H9 (cell line): ENCODE data around the gene MED15. TPM values are rescaled to one million over a fixed set of nuclear protein-coding genes. Genes with fewer than 3 reads are reported as not detected.
A peak's percentile ranks its signal among the peaks of the same experiment; 100 is the strongest.

ENCODE experiments used
- DNase-seq: peaks from one replicate; pipeline ENCODE4 v3.0.0-alpha.2; 2017
- H2AFZ ChIP-seq: one replicate; pipeline ENCODE4 v1.6.1; 2013; ENCODE audit warnings: mild to moderate bottlenecking, low read length, control low read depth, moderate library complexity
- H2AK5ac ChIP-seq: 2 replicates; pipeline ENCODE4 v1.6.1; 2013; ENCODE audit warnings: low read length, control low read depth, mixed read lengths; ENCODE audit not compliant: insufficient read length
- H2BK120ac ChIP-seq: one replicate; pipeline ENCODE4 v1.6.1; 2013; ENCODE audit warnings: low read depth, mild to moderate bottlenecking, low read length, control low read depth, inconsistent platforms; ENCODE audit not compliant: poor library complexity, severe bottlenecking
- H2BK12ac ChIP-seq: 2 replicates; pipeline ENCODE4 v1.6.1; 2013; ENCODE audit warnings: low read length, control low read depth, mixed read lengths, low read depth; ENCODE audit not compliant: insufficient read length
- H2BK15ac ChIP-seq: 2 replicates; pipeline ENCODE4 v1.6.1; 2013; ENCODE audit warnings: low read depth, low read length, control low read depth
- H2BK20ac ChIP-seq: one replicate; pipeline ENCODE4 v1.6.1; 2013; ENCODE audit warnings: low read depth, mild to moderate bottlenecking, low read length, control low read depth, inconsistent platforms; ENCODE audit not compliant: poor library complexity, severe bottlenecking
- H2BK5ac ChIP-seq: 2 replicates; pipeline ENCODE4 v1.6.1; 2013; ENCODE audit warnings: low read length, control low read depth, mixed read lengths; ENCODE audit not compliant: insufficient read length
- H3K14ac ChIP-seq: 2 replicates; pipeline ENCODE4 v1.6.1; 2013; ENCODE audit warnings: low read length, control low read depth; ENCODE audit not compliant: insufficient read depth
- H3K18ac ChIP-seq: 2 replicates; pipeline ENCODE4 v1.6.1; 2013; ENCODE audit warnings: low read depth, mild to moderate bottlenecking, mixed read lengths, low read length, control low read depth; ENCODE audit not compliant: insufficient read length
- H3K23ac ChIP-seq: 2 replicates; pipeline ENCODE4 v1.6.1; 2013; ENCODE audit warnings: low read length, control low read depth, mixed read lengths, low read depth; ENCODE audit not compliant: insufficient read length
- H3K23me2 ChIP-seq: 2 replicates; pipeline ENCODE4 v1.6.1; 2013; ENCODE audit warnings: low read depth, mild to moderate bottlenecking, mixed read lengths, low read length, control low read depth; ENCODE audit not compliant: insufficient read length, poor library complexity, severe bottlenecking
- H3K27ac ChIP-seq: 2 replicates; pipeline ENCODE4 v1.5.1; 2013; ENCODE audit warnings: low read length, control low read depth, mixed read lengths, low read depth; ENCODE audit not compliant: insufficient read length
- H3K27me3 ChIP-seq: 2 replicates; pipeline ENCODE4 v1.6.1; 2013; ENCODE audit warnings: low read length, control low read depth, inconsistent platforms; ENCODE audit not compliant: insufficient read depth
- H3K4ac ChIP-seq: 2 replicates; pipeline ENCODE4 v1.6.1; 2013; ENCODE audit warnings: low read depth, mild to moderate bottlenecking, control low read depth, inconsistent platforms, low read length, moderate library complexity
- H3K4me1 ChIP-seq: 2 replicates; pipeline ENCODE4 v1.6.1; 2013; ENCODE audit warnings: low read length, control low read depth, inconsistent platforms; ENCODE audit not compliant: insufficient read depth
- H3K4me2 ChIP-seq: 2 replicates; pipeline ENCODE4 v1.6.1; 2013; ENCODE audit warnings: low read length, control low read depth, mixed read lengths; ENCODE audit not compliant: insufficient read length, insufficient read depth
- H3K56ac ChIP-seq: 2 replicates; pipeline ENCODE4 v1.6.1; 2013; ENCODE audit warnings: low read depth, mild to moderate bottlenecking, mixed read lengths, low read length, control low read depth; ENCODE audit not compliant: insufficient read length
- H3K79me1 ChIP-seq: 2 replicates; pipeline ENCODE4 v1.6.1; 2013; ENCODE audit warnings: low read depth, mild to moderate bottlenecking, moderate library complexity, low read length, control low read depth, inconsistent platforms; ENCODE audit not compliant: insufficient read depth, poor library complexity, severe bottlenecking
- H3K79me2 ChIP-seq: 2 replicates; pipeline ENCODE4 v1.6.1; 2013; ENCODE audit warnings: low read length, control low read depth, inconsistent platforms; ENCODE audit not compliant: insufficient read depth
- H3K9ac ChIP-seq: 2 replicates; pipeline ENCODE4 v1.6.1; 2013; ENCODE audit warnings: low read length, control low read depth, mixed read lengths; ENCODE audit not compliant: insufficient read length; ENCODE audit errors: extremely low read depth
- H3K9me3 ChIP-seq: one replicate; pipeline ENCODE4 v1.6.1; 2013; ENCODE audit warnings: low read depth, low read length, inconsistent platforms; ENCODE audit not compliant: control insufficient read depth
- H3T11ph ChIP-seq: one replicate; pipeline ENCODE4 v1.6.1; 2013; ENCODE audit warnings: mild to moderate bottlenecking, low read length, control low read depth, inconsistent platforms
- H4K20me1 ChIP-seq: one replicate; pipeline ENCODE4 v1.6.1; 2013; ENCODE audit not compliant: control insufficient read depth, insufficient read length, insufficient read depth
- H4K5ac ChIP-seq: 2 replicates; pipeline ENCODE4 v1.6.1; 2013; ENCODE audit warnings: low read depth, mild to moderate bottlenecking, mixed read lengths, low read length, control low read depth; ENCODE audit not compliant: insufficient read length
- H4K8ac ChIP-seq: replicated peaks from 2 replicates; pipeline ENCODE4 v1.6.1; 2013; ENCODE audit warnings: low read length, control low read depth, mixed read lengths, low read depth; ENCODE audit not compliant: insufficient read length
- H4K91ac ChIP-seq: 2 replicates; pipeline ENCODE4 v1.6.1; 2013; ENCODE audit warnings: low read depth, mild to moderate bottlenecking, moderate library complexity, mixed read lengths, low read length, control low read depth; ENCODE audit not compliant: insufficient read length
- H3K27ac Mint-ChIP-seq, 3 experiments: 2 replicates in 2 of 3; 3 replicates in 1 of 3; pipeline ENCODE4 v1.8.0; 2020 to 2021; ENCODE audit warnings: mixed read lengths in 3 of 3, mild to moderate bottlenecking in 1 of 3, moderate library complexity in 1 of 3
- H3K27me3 Mint-ChIP-seq: 2 replicates; pipeline ENCODE4 v1.8.0; 2021; ENCODE audit warnings: low read depth, mild to moderate bottlenecking, moderate library complexity, mixed read lengths
- H3K36me3 Mint-ChIP-seq, 3 experiments: 2 replicates in 2 of 3; 3 replicates in 1 of 3; pipeline ENCODE4 v1.8.0; 2020 to 2021; ENCODE audit warnings: low read depth in 3 of 3, mixed read lengths in 3 of 3; ENCODE audit not compliant: insufficient read depth in 1 of 3
- H3K4me1 Mint-ChIP-seq, 2 experiments: 2 replicates each; pipeline ENCODE4 v1.8.0; 2020; ENCODE audit warnings: mixed read lengths in 2 of 2
- H3K4me3 Mint-ChIP-seq, 2 experiments: 2 replicates in 1 of 2; 3 replicates in 1 of 2; pipeline ENCODE4 v1.8.0; 2020 to 2021; ENCODE audit warnings: mild to moderate bottlenecking in 2 of 2, mixed read lengths in 2 of 2, moderate library complexity in 1 of 2
- H3K9me3 Mint-ChIP-seq, 2 experiments: 2 replicates in 1 of 2; 3 replicates in 1 of 2; pipeline ENCODE4 v1.8.0; 2020; ENCODE audit warnings: mild to moderate bottlenecking in 2 of 2, mixed read lengths in 2 of 2, moderate library complexity in 1 of 2
- WGBS: extraction: QIAGEN DNeasy Blood & Tissue Kit; methylation state at CpG from one replicate; pipeline ENCODE4 v1.1.7; 2013; ENCODE audit warnings: missing lambda C conversion rate, low lambda C conversion rate, mixed read lengths; ENCODE audit not compliant: insufficient read length; ENCODE audit errors: extremely low coverage; 5-methylcytosine and 5-hydroxymethylcytosine counted together
- total RNA-seq: library from RNA; stranded (reverse); gene quantifications from 2 replicates; pipeline ENCODE4 v1.2.1, GENCODE V29; 2021
- TF ChIP-seq, protein P1 (sequence below): fragments of 200-600 bp; sonication (generic); conservative IDR thresholded peaks from 3 replicates; pipeline ENCODE4 v1.8.0; 2021; ENCODE audit warnings: antibody characterized with exemption, mild to moderate bottlenecking

MED15 gene
- total RNA-seq, 1 experiment from 2014 or later, result 47.4 TPM

- Histone ChIP-seq H4K91ac (no peak overlapping the region), H3K4me2 (no peak overlapping the region), H3K27me3 (no peaks in the 10 kb centered on the region), H3K18ac (peak overlapping the region; percentile 33), H2BK5ac (no peak overlapping the region), H2AFZ (no peak overlapping the region), H3K56ac (no peak overlapping the region), H2AK5ac (no peak overlapping the region), H2BK15ac (no peak overlapping the region), H3K79me1 (no peaks in the 10 kb centered on the region), H4K8ac (no peak overlapping the region), H2BK120ac (no peak overlapping the region), H4K5ac (no peak overlapping the region), H3K14ac (no peak overlapping the region; the same call in 1 of the 2 replicates), H3K23ac (no peak overlapping the region), H4K20me1 (no peaks in the 10 kb centered on the region), H3K23me2 (no peaks in the 10 kb centered on the region), H3K79me2 (no peaks in the 10 kb centered on the region), H3K9ac (no peak overlapping the region), H3K4me1 (no peaks in the 10 kb centered on the region), H2BK20ac (no peak overlapping the region), H3K27ac (no peak overlapping the region), H3T11ph (no peak overlapping the region), H3K9me3 (no peaks in the 10 kb centered on the region), H2BK12ac (no peak overlapping the region), H3K4ac (no peak overlapping the region)
- no peaks in the 10 kb centered on the region for H3K36me3 Mint-ChIP-seq
- H3K27ac Mint-ChIP-seq, result no peak overlapping the region
- TF ChIP-seq, protein P1, sequence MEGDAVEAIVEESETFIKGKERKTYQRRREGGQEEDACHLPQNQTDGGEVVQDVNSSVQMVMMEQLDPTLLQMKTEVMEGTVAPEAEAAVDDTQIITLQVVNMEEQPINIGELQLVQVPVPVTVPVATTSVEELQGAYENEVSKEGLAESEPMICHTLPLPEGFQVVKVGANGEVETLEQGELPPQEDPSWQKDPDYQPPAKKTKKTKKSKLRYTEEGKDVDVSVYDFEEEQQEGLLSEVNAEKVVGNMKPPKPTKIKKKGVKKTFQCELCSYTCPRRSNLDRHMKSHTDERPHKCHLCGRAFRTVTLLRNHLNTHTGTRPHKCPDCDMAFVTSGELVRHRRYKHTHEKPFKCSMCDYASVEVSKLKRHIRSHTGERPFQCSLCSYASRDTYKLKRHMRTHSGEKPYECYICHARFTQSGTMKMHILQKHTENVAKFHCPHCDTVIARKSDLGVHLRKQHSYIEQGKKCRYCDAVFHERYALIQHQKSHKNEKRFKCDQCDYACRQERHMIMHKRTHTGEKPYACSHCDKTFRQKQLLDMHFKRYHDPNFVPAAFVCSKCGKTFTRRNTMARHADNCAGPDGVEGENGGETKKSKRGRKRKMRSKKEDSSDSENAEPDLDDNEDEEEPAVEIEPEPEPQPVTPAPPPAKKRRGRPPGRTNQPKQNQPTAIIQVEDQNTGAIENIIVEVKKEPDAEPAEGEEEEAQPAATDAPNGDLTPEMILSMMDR, result no peak
- no peaks in the 10 kb centered on the region for H3K27me3 Mint-ChIP-seq
- peaks cover 12 to 21% of the 10 kb centered on the region in 2 experiments for H3K4me1 Mint-ChIP-seq
- no peaks in the 10 kb centered on the region for H3K9me3 Mint-ChIP-seq
- no CpG with 5 or more reads among the region's 31 CpGs for WGBS
- H3K4me3 Mint-ChIP-seq, result no peak overlapping the region
- peak; percentile 47 for DNase-seq
These were observed 99.9 kb downstream of the MED15 start for GRCh38 chr22:20607157-20607907.
